ENCODE results near the gene CFAP206. TPM values are rescaled to one million over a fixed set of nuclear protein-coding genes. Genes with fewer than 3 reads are reported as not detected.

The CFAP206 gene
- total RNA-seq, 2 experiments from 2014 or later = 0.11 TPM; not detected in 1

GRCh38 chr6:87430499-87430898, 22.7 kb downstream of the CFAP206 start:
- Mint-ChIP-seq H3K4me3 (no peak overlapping the region), H3K4me1 (ENCODE audit: low read depth) (no peaks in the 10 kb centered on the region), H3K9me3 (no peaks in the 10 kb centered on the region), H3K27ac (no peak overlapping the region), H3K36me3 (ENCODE audit: low read depth) (no peaks in the 10 kb centered on the region), H3K27me3 (peaks cover 25% of the 10 kb centered on the region)
- intact Hi-C loops (cut with DNase I, micrococcal nuclease) = no loop called here
- Histone ChIP-seq H3K27ac (ENCODE audit: low read depth in 1 of 2, low read length in 2 of 2) (no peak overlapping the region), H3K9me3 (ENCODE audit: control insufficient read depth in 1 of 2, insufficient read depth in 1 of 2, low read length in 2 of 2) (no peaks in the 10 kb centered on the region), H3K27me3 (ENCODE audit: control insufficient read depth in 1 of 2, insufficient read depth in 2 of 2, low read length in 2 of 2) (peaks cover 0 to 8% of the 10 kb centered on the region in 2 experiments), H3K4me3 (ENCODE audit: low read length) (no peak overlapping the region), H3K4me1 (ENCODE audit: insufficient read depth, low read length) (no peaks in the 10 kb centered on the region), H3K36me3 (ENCODE audit: insufficient read depth, low read length) (no peaks in the 10 kb centered on the region)
- CTCF ChIA-PET = no interaction called here
- ATAC-seq (ENCODE audit: poor library complexity) = no peak
- DNase-seq = no peak
- POLR2A ChIA-PET = no interaction called here
- TF ChIP-seq, protein P1, sequence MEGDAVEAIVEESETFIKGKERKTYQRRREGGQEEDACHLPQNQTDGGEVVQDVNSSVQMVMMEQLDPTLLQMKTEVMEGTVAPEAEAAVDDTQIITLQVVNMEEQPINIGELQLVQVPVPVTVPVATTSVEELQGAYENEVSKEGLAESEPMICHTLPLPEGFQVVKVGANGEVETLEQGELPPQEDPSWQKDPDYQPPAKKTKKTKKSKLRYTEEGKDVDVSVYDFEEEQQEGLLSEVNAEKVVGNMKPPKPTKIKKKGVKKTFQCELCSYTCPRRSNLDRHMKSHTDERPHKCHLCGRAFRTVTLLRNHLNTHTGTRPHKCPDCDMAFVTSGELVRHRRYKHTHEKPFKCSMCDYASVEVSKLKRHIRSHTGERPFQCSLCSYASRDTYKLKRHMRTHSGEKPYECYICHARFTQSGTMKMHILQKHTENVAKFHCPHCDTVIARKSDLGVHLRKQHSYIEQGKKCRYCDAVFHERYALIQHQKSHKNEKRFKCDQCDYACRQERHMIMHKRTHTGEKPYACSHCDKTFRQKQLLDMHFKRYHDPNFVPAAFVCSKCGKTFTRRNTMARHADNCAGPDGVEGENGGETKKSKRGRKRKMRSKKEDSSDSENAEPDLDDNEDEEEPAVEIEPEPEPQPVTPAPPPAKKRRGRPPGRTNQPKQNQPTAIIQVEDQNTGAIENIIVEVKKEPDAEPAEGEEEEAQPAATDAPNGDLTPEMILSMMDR (IDR thresholded peaks at IDR 0.05) = no peak

DNA sequence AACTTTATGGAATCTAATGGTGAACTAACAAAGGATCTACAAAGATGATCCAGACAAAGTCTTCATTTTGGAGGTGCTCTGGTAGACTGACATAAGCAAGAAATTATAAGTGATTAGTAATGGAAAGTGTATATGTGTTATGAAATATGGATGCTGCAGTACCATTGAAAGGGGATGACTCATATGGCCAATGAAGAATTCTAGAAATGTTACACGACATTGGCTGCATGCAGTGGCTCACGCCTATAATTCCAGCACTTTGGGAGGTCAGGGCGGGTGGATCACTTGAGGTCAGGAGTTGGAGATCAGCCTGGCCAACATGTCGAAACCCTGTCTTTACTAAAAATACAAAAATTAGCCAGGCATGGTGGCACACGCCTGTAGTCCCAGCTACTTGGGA, 23.5 kb downstream of the CFAP206 start:
- Mint-ChIP-seq H3K9me3 (peaks cover under 1% of the 10 kb centered on the region), H3K27me3 (peaks cover 25% of the 10 kb centered on the region)
- TF ChIP-seq, protein P1 (IDR thresholded peaks at IDR 0.05) = no peak

GRCh38 chr6:87436435-87436834, 28.7 kb downstream of the CFAP206 start:
- Mint-ChIP-seq H3K27ac (no peak overlapping the region), H3K4me1 (ENCODE audit: low read depth) (no peaks in the 10 kb centered on the region), H3K4me3 (no peak overlapping the region), H3K27me3 (peaks cover 28% of the 10 kb centered on the region), H3K36me3 (ENCODE audit: low read depth) (no peaks in the 10 kb centered on the region), H3K9me3 (peaks cover 4% of the 10 kb centered on the region)
- no peak overlapping the region for H3K4me3 ChIP-seq (ENCODE audit: low read length)
- intact Hi-C loops (cut with DNase I, micrococcal nuclease) = no loop called here
- DNase-seq (peak; percentile 6 to 77 (median 31)), ATAC-seq (ENCODE audit: poor library complexity) (peak; percentile 65)
- no peaks in the 10 kb centered on the region for H3K4me1 ChIP-seq (ENCODE audit: insufficient read depth, low read length)
- H3K9me3 ChIP-seq (ENCODE audit: control insufficient read depth in 1 of 2, insufficient read depth in 1 of 2, low read length in 2 of 2) = no peaks in the 10 kb centered on the region
- H3K36me3 ChIP-seq (ENCODE audit: insufficient read depth, low read length) = no peaks in the 10 kb centered on the region
- H3K27me3 ChIP-seq (ENCODE audit: control insufficient read depth in 1 of 2, insufficient read depth in 2 of 2, low read length in 2 of 2) = no peaks in the 10 kb centered on the region
- ChIA-PET POLR2A (no interaction called here), CTCF (no interaction called here)
- TF ChIP-seq, protein P1 (IDR thresholded peaks at IDR 0.05) = no peak
- no peak overlapping the region for H3K27ac ChIP-seq (ENCODE audit: low read depth in 1 of 2, low read length in 2 of 2)

More for the DNA sequence above, 23.5 kb downstream of the CFAP206 start:
- H3K36me3 Mint-ChIP-seq (ENCODE audit: low read depth) = no peaks in the 10 kb centered on the region
- no peaks in the 10 kb centered on the region for H3K9me3 ChIP-seq (ENCODE audit: control insufficient read depth in 1 of 2, insufficient read depth in 1 of 2, low read length in 2 of 2)
- ChIA-PET POLR2A (no interaction called here), CTCF (no interaction called here)
- H3K27me3 ChIP-seq (ENCODE audit: control insufficient read depth in 1 of 2, insufficient read depth in 2 of 2, low read length in 2 of 2) = peaks cover 0 to 8% of the 10 kb centered on the region in 2 experiments
- H3K4me3 ChIP-seq (ENCODE audit: low read length) = no peak overlapping the region
- no peak for DNase-seq
- H3K27ac ChIP-seq (ENCODE audit: low read depth in 1 of 2, low read length in 2 of 2) = no peak overlapping the region
- no peaks in the 10 kb centered on the region for H3K36me3 ChIP-seq (ENCODE audit: insufficient read depth, low read length)
- no peak for ATAC-seq (ENCODE audit: poor library complexity)
- no peak overlapping the region for H3K27ac Mint-ChIP-seq
- H3K4me3 Mint-ChIP-seq = no peak overlapping the region
- H3K4me1 ChIP-seq (ENCODE audit: insufficient read depth, low read length) = no peaks in the 10 kb centered on the region
- no peaks in the 10 kb centered on the region for H3K4me1 Mint-ChIP-seq (ENCODE audit: low read depth)
- intact Hi-C loops (cut with DNase I, micrococcal nuclease) = no loop called here

Measured in CD4-positive, alpha-beta T cell (primary cell).